GM18861 (cell line): ENCODE measurements around the gene RAB31.
"Not testable (repeated sequence)": the region's sequence is repeated elsewhere in the genome, so short reads cannot be mapped to it uniquely, and the experiment has no call there.

Experiments
- ATAC-seq: cut with Tn5 transposase; IDR thresholded peaks from one replicate; pipeline ENCODE4 v1.9.1; 2021; ENCODE audit not compliant: unreplicated experiment

Gene RAB31

GRCh38 chr18:9708057-9708433 is at the start of gene RAB31:
Gene RAB31, plus strand, starts transcription at chr18:9708301. Its CDS starts 105 bp downstream, at chr18:9708406.
- no peak for ATAC-seq

GRCh38 chr18:9659499-9660375 is 48.4 kb upstream of the RAB31 start:
- no peak for ATAC-seq

GRCh38 chr18:9661564-9661963 is 46.5 kb upstream of the RAB31 start:
- no peak for ATAC-seq

- ATAC-seq, result no peak
These were observed 44.7 kb upstream of the RAB31 start for GRCh38 chr18:9663377-9663776.

- ATAC-seq, result no peak
These were observed 42.8 kb upstream of the RAB31 start for GRCh38 chr18:9665314-9665713.

GRCh38 chr18:9666548-9666947 is 41.6 kb upstream of the RAB31 start:
- ATAC-seq, result no peak

GRCh38 chr18:9669016-9669415 is 39.1 kb upstream of the RAB31 start:
- ATAC-seq, result no peak

- no peak for ATAC-seq
These were observed 36.9 kb upstream of the RAB31 start for GRCh38 chr18:9671214-9671613.

GRCh38 chr18:9673296-9674251 is 34.5 kb upstream of the RAB31 start:
- peak; percentile 97 for ATAC-seq

- not testable (repeated sequence) for ATAC-seq
These were observed 29.9 kb upstream of the RAB31 start for GRCh38 chr18:9678216-9678615.

GRCh38 chr18:9679125-9679524 is 29.0 kb upstream of the RAB31 start:
- ATAC-seq, result no peak

GRCh38 chr18:9681217-9681616 is 26.9 kb upstream of the RAB31 start:
- ATAC-seq, result no peak

- no peak for ATAC-seq
These were observed 25.5 kb upstream of the RAB31 start for GRCh38 chr18:9682572-9682971.

- ATAC-seq, result no peak
These were observed 24.4 kb upstream of the RAB31 start for GRCh38 chr18:9683418-9684396.

- ATAC-seq, result no peak
These were observed 23.1 kb upstream of the RAB31 start for GRCh38 chr18:9684881-9685614.

- ATAC-seq, result no peak
These were observed 22.5 kb upstream of the RAB31 start for GRCh38 chr18:9685615-9685890.

GRCh38 chr18:9688036-9688741 is 19.9 kb upstream of the RAB31 start:
- no peak for ATAC-seq

- no peak for ATAC-seq
These were observed 18.8 kb upstream of the RAB31 start for GRCh38 chr18:9689253-9689652.

GRCh38 chr18:9690418-9691188 is 17.5 kb upstream of the RAB31 start:
- no peak for ATAC-seq
